T-helper 1 cell treated with Interleukin-12 subunit alpha and Interleukin-12 subunit beta and Interleukin-4 antibody, amounts not matched to agents 30 μg/mL and 1 μg/mL, for 36 hours (primary cell): ENCODE results near the gene MAP1LC3B.

ENCODE experiments used
- H3K27ac Mint-ChIP-seq: one replicate; pipeline ENCODE4 v1.8.0; 2021; ENCODE audit warnings: mild to moderate bottlenecking, mixed read lengths
- H3K27me3 Mint-ChIP-seq: one replicate; pipeline ENCODE4 v1.8.0; 2021; ENCODE audit warnings: low read depth, mixed read lengths
- H3K36me3 Mint-ChIP-seq: one replicate; pipeline ENCODE4 v1.8.0; 2021; ENCODE audit warnings: low read depth, mixed read lengths
- H3K4me1 Mint-ChIP-seq: one replicate; pipeline ENCODE4 v1.8.0; 2021; ENCODE audit warnings: low read depth, mixed read lengths
- H3K4me3 Mint-ChIP-seq: one replicate; pipeline ENCODE4 v1.8.0; 2021; ENCODE audit warnings: mild to moderate bottlenecking, moderate library complexity, mixed read lengths
- H3K9me3 Mint-ChIP-seq: one replicate; pipeline ENCODE4 v1.8.0; 2021; ENCODE audit warnings: mixed read lengths

The MAP1LC3B gene

DNA sequence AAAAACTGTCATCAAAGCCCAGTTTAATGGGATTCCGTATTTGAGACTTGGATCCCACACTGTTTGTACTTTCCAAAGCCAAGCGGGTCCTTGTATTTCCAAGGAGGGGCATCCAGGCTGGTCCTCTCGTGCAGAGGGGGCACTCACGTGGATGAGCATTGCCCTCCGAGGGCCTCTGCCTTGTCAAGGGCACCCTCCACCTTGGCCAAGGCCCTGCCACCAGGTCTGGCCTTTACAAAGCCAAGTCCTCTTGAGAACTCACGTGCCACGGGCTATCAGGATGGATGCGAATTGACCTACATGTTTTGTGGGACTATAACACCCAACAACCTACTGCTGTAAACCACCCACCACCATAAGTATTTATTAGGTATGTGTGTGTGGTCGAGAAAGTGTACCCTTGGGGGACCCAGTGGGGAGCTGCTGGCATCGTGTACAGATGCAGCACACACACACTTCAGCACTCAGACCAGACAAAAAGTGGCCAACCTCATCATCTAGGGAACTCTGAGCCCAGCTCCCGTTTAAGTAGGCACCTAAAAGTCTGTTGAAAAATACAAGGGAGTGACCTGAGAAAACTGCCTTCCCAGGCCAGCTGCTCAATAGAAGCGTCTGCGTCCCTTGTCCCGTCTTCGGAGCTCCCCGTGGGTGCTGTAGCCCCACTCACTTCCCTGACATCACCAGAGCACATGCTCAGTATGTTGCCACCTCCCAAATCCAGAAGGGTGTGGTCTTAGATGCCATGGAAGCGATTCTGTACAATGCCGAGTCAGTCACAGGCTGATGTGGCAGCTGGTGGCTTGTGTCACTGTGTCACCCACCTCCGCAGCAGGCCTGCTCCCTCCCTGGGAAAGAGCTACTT lies 12.9 kb downstream of the MAP1LC3B start:
- Mint-ChIP-seq H3K27me3 (no peaks in the 10 kb centered on the region), H3K9me3 (no peaks in the 10 kb centered on the region), H3K27ac (no peak overlapping the region), H3K36me3 (peaks cover 21% of the 10 kb centered on the region), H3K4me3 (no peak overlapping the region), H3K4me1 (peaks cover 4% of the 10 kb centered on the region)

GRCh38 chr16:87406495-87407088 lies 14.5 kb downstream of the MAP1LC3B start:
- Mint-ChIP-seq H3K27me3 (no peaks in the 10 kb centered on the region), H3K36me3 (peaks cover 16% of the 10 kb centered on the region), H3K9me3 (no peaks in the 10 kb centered on the region), H3K4me1 (peaks cover 2% of the 10 kb centered on the region), H3K27ac (no peak overlapping the region), H3K4me3 (no peak overlapping the region)

DNA sequence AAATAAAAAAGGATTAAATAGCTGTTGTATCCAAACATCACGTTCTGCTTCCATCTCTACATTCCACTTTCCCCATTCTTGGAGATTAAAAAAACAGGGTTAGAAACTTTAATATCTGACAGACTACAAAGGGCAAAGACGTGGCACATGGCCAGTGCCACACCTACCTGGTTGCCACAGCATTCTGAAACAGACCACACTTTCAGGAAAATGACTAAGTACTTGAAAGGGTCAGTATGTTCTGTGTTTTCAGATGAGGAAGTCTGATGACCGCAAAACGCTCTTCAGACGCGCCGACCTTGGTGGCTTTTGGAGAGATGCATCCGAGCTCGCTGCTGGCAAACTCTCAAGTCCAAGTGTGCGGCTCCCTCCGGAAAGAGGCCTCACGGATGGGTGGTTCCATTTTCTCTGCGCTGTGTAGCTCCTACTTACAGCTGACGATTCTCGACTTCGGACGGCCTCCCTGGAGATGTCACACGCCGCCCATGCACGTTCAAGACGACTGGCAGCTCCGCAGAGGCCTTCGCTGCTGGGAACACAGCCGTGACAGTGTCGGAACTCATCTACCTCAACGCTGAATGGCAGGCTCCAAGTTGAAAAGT lies 15.5 kb downstream of the MAP1LC3B start:
- Mint-ChIP-seq H3K4me3 (no peak overlapping the region), H3K27me3 (no peaks in the 10 kb centered on the region), H3K4me1 (peaks cover 2% of the 10 kb centered on the region), H3K36me3 (peaks cover 12% of the 10 kb centered on the region), H3K27ac (no peak overlapping the region), H3K9me3 (no peaks in the 10 kb centered on the region)

GRCh38 chr16:87409153-87409552 lies 17.0 kb downstream of the MAP1LC3B start:
- Mint-ChIP-seq H3K4me1 (peaks cover 2% of the 10 kb centered on the region), H3K4me3 (no peak overlapping the region), H3K27me3 (no peaks in the 10 kb centered on the region), H3K36me3 (peaks cover 7% of the 10 kb centered on the region), H3K9me3 (no peaks in the 10 kb centered on the region), H3K27ac (no peak overlapping the region)

- H3K4me1 Mint-ChIP-seq: peaks cover 2% of the 10 kb centered on the region
- peaks cover 7% of the 10 kb centered on the region for H3K36me3 Mint-ChIP-seq
- H3K27me3 Mint-ChIP-seq: no peaks in the 10 kb centered on the region
- H3K4me3 Mint-ChIP-seq: no peak overlapping the region
- no peaks in the 10 kb centered on the region for H3K9me3 Mint-ChIP-seq
- no peak overlapping the region for H3K27ac Mint-ChIP-seq
Measured at GRCh38 chr16:87409781-87410180, 17.6 kb downstream of the MAP1LC3B start.

DNA sequence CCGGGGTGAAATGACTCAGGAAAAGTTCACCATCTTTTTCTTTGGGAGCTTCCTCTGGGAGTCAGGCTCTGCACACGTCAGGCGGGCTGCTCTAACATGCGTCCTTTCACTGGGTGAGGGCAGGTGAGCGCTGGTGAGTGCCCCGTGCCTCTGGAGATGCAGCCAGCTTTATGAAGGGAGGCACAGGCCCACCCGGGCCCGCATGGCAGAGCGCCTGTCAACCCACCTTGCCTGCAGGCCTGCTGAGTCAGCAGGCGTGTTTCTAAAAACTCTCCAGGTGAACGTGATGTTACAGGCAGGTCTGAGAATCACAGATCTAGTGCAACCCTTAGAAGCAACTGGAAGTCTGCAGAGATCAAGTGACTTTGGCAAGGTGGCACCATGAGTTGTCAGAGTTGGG lies 18.4 kb downstream of the MAP1LC3B start:
- Mint-ChIP-seq H3K4me1 (peaks cover 2% of the 10 kb centered on the region), H3K27ac (peak overlapping the region; percentile 20), H3K4me3 (no peak overlapping the region), H3K36me3 (peaks cover 6% of the 10 kb centered on the region), H3K9me3 (no peaks in the 10 kb centered on the region), H3K27me3 (no peaks in the 10 kb centered on the region)

DNA sequence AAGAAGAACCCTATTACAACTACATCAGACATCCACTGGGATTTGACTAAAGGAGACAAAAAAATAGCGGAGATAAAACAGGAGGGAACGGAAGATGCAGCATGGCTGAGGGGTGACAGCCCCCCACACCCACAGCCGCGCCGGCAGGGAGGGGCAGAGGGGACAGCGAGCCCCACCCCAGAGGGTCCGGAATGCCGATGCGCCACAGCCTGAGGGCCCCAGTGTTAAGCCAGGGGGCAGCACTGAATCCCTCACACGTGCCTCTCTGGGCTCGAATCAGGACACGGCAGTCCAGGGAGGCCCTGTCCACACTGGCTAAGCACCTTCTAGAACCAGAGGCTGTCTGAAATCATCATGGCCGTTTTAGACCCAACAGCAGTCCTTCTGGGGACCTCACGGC lies 18.8 kb downstream of the MAP1LC3B start:
- peaks cover 2% of the 10 kb centered on the region for H3K4me1 Mint-ChIP-seq
- no peaks in the 10 kb centered on the region for H3K27me3 Mint-ChIP-seq
- H3K36me3 Mint-ChIP-seq: peaks cover 6% of the 10 kb centered on the region
- H3K9me3 Mint-ChIP-seq: no peaks in the 10 kb centered on the region
- H3K27ac Mint-ChIP-seq: peak overlapping the region; percentile 20
- no peak overlapping the region for H3K4me3 Mint-ChIP-seq

- Mint-ChIP-seq H3K27me3 (no peaks in the 10 kb centered on the region), H3K4me1 (peaks cover 2% of the 10 kb centered on the region), H3K4me3 (no peak overlapping the region), H3K27ac (no peak overlapping the region), H3K36me3 (peaks cover 6% of the 10 kb centered on the region), H3K9me3 (no peaks in the 10 kb centered on the region)
Measured at GRCh38 chr16:87411375-87412271, 19.5 kb downstream of the MAP1LC3B start.

- no peak overlapping the region for H3K4me3 Mint-ChIP-seq
- H3K36me3 Mint-ChIP-seq: peaks cover 4% of the 10 kb centered on the region
- peaks cover 2% of the 10 kb centered on the region for H3K4me1 Mint-ChIP-seq
- H3K9me3 Mint-ChIP-seq: no peaks in the 10 kb centered on the region
- H3K27me3 Mint-ChIP-seq: no peaks in the 10 kb centered on the region
- H3K27ac Mint-ChIP-seq: no peak overlapping the region
Measured at GRCh38 chr16:87412371-87412995, 20.3 kb downstream of the MAP1LC3B start.

GRCh38 chr16:87412996-87413421 lies 20.9 kb downstream of the MAP1LC3B start:
- no peak overlapping the region for H3K27ac Mint-ChIP-seq
- peaks cover 2% of the 10 kb centered on the region for H3K4me1 Mint-ChIP-seq
- H3K36me3 Mint-ChIP-seq: peaks cover 4% of the 10 kb centered on the region
- H3K27me3 Mint-ChIP-seq: no peaks in the 10 kb centered on the region
- H3K9me3 Mint-ChIP-seq: no peaks in the 10 kb centered on the region
- no peak overlapping the region for H3K4me3 Mint-ChIP-seq

DNA sequence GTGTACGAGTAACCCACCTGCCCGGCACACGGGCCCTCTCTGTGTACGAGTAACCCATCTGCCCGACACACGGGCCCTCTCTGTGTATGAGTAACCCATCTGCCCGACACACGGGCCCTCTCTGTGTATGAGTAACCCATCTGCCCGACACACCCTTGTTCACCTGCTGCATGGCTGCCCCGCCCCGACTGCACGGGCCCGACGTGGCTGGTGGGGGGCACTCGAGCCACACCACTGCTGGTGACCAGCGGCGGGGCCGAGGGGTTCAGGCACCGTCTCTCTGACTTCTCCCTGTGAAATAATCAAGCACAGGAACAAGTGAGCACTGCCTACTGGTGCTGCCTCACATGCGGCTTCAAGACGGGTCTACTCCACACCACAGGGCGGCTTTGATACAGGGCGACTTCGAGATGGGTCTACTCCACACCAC lies 22.1 kb downstream of the MAP1LC3B start:
- Mint-ChIP-seq H3K36me3 (no peaks in the 10 kb centered on the region), H3K27ac (no peak overlapping the region), H3K4me1 (no peaks in the 10 kb centered on the region), H3K27me3 (no peaks in the 10 kb centered on the region), H3K9me3 (no peaks in the 10 kb centered on the region), H3K4me3 (no peak overlapping the region)

GRCh38 chr16:87415441-87415840 lies 23.3 kb downstream of the MAP1LC3B start:
- no peaks in the 10 kb centered on the region for H3K4me1 Mint-ChIP-seq
- H3K9me3 Mint-ChIP-seq: no peaks in the 10 kb centered on the region
- H3K36me3 Mint-ChIP-seq: no peaks in the 10 kb centered on the region
- no peak overlapping the region for H3K27ac Mint-ChIP-seq
- H3K4me3 Mint-ChIP-seq: no peak overlapping the region
- no peaks in the 10 kb centered on the region for H3K27me3 Mint-ChIP-seq

- Mint-ChIP-seq H3K4me1 (no peaks in the 10 kb centered on the region), H3K27me3 (no peaks in the 10 kb centered on the region), H3K27ac (no peak overlapping the region), H3K4me3 (no peak overlapping the region), H3K9me3 (no peaks in the 10 kb centered on the region), H3K36me3 (no peaks in the 10 kb centered on the region)
Measured at GRCh38 chr16:87416826-87417527, 24.8 kb downstream of the MAP1LC3B start.
